ENCODE data around the gene JAK1. TPM values are rescaled to one million over a fixed set of nuclear protein-coding genes. Genes with fewer than 3 reads are reported as not detected.

Gene JAK1
- total RNA-seq, 4 donors from 2014 or later = 102 to 165 (median 120) TPM

GRCh38 chr1:64887689-64888217 is 78.6 kb downstream of the JAK1 start:
- intact Hi-C loops (cut with DNase I) = no loop called here
- Histone ChIP-seq H3K27ac (no peak overlapping the region), H3K27me3 (no peaks in the 10 kb centered on the region), H3K4me1 (peaks cover 0 to 31% of the 10 kb centered on the region in 2 donors), H3K9me3 (no peaks in the 10 kb centered on the region), H3K36me3 (peaks cover 3 to 4% of the 10 kb centered on the region in 2 donors), H3K4me3 (replicated peaks in 1 of 3) (no peak overlapping the region)
- WGBS, 2 donors = 86 to 88% methylated on average over 4 of the region's 4 CpGs
- no peak for DNase-seq
- TF ChIP-seq POLR2A (IDR thresholded peaks at IDR 0.05) (no peak), CTCF (IDR thresholded peaks at IDR 0.05) (no peak)

GRCh38 chr1:64886877-64887276 is 79.5 kb downstream of the JAK1 start:
- no peaks in the 10 kb centered on the region for H3K9me3 ChIP-seq
- intact Hi-C loops (cut with DNase I) = no loop called here
- no peak overlapping the region for H3K27ac ChIP-seq
- WGBS, 2 donors = 93 to 94% methylated on average over 4 of the region's 4 CpGs
- TF ChIP-seq CTCF (IDR thresholded peaks at IDR 0.05) (no peak), POLR2A (IDR thresholded peaks at IDR 0.05) (no peak)
- H3K4me1 ChIP-seq = peaks cover 0 to 25% of the 10 kb centered on the region in 2 donors
- H3K27me3 ChIP-seq = no peaks in the 10 kb centered on the region
- H3K4me3 ChIP-seq (replicated peaks in 1 of 3) = no peak overlapping the region
- DNase-seq = no peak
- peaks cover 4 to 9% of the 10 kb centered on the region in 2 donors for H3K36me3 ChIP-seq

GRCh38 chr1:64885648-64886047 is 80.7 kb downstream of the JAK1 start:
- Histone ChIP-seq H3K4me3 (replicated peaks in 1 of 3) (no peak overlapping the region), H3K4me1 (peaks cover 0 to 13% of the 10 kb centered on the region in 2 donors), H3K27me3 (no peaks in the 10 kb centered on the region), H3K36me3 (peaks cover 4 to 9% of the 10 kb centered on the region in 2 donors), H3K9me3 (no peaks in the 10 kb centered on the region), H3K27ac (no peak overlapping the region)
- TF ChIP-seq POLR2A (IDR thresholded peaks at IDR 0.05) = no peak
- no peak for TF ChIP-seq CTCF (IDR thresholded peaks at IDR 0.05)
- WGBS, 2 donors = 96 to 99% methylated on average over 6 of the region's 6 CpGs
- intact Hi-C loops (cut with DNase I) = no loop called here
- DNase-seq = no peak

GRCh38 chr1:64884261-64885040 is 81.9 kb downstream of the JAK1 start:
- no peak overlapping the region for H3K4me3 ChIP-seq (replicated peaks in 1 of 3)
- no peak overlapping the region for H3K27ac ChIP-seq
- peaks cover 0 to 10% of the 10 kb centered on the region in 2 donors for H3K4me1 ChIP-seq
- DNase-seq = no peak
- peaks cover 4 to 9% of the 10 kb centered on the region in 2 donors for H3K36me3 ChIP-seq
- H3K27me3 ChIP-seq = no peaks in the 10 kb centered on the region
- H3K9me3 ChIP-seq = no peaks in the 10 kb centered on the region
- 89 to 92% methylated on average over 5 of the region's 5 CpGs for WGBS, 2 donors
- intact Hi-C loops (cut with DNase I) = no loop called here
- no peak for TF ChIP-seq POLR2A (IDR thresholded peaks at IDR 0.05)
- TF ChIP-seq CTCF (IDR thresholded peaks at IDR 0.05) = no peak

GRCh38 chr1:64882574-64883255 is 83.6 kb downstream of the JAK1 start:
- TF ChIP-seq POLR2A (IDR thresholded peaks at IDR 0.05) (no peak), CTCF (IDR thresholded peaks at IDR 0.05) (no peak)
- H3K4me1 ChIP-seq = no peaks in the 10 kb centered on the region
- DNase-seq = no peak
- WGBS, 2 donors = 87 to 91% methylated on average over 11 of the region's 11 CpGs
- no peak overlapping the region for H3K4me3 ChIP-seq (replicated peaks in 1 of 3)
- no peaks in the 10 kb centered on the region for H3K27me3 ChIP-seq
- intact Hi-C loops (cut with DNase I) = no loop called here
- no peak overlapping the region for H3K27ac ChIP-seq
- no peaks in the 10 kb centered on the region for H3K9me3 ChIP-seq
- H3K36me3 ChIP-seq = peaks cover 10 to 14% of the 10 kb centered on the region in 2 donors
